DMS 273 treated with DMSO at 0.1 percent for 48 hours (cell line): ENCODE measurements around the gene SGCA.

Experiments
- DNase-seq: peaks from one replicate; lab custom pipeline; 2025; lab: John Stamatoyannopoulos, UW

The SGCA gene

DNA sequence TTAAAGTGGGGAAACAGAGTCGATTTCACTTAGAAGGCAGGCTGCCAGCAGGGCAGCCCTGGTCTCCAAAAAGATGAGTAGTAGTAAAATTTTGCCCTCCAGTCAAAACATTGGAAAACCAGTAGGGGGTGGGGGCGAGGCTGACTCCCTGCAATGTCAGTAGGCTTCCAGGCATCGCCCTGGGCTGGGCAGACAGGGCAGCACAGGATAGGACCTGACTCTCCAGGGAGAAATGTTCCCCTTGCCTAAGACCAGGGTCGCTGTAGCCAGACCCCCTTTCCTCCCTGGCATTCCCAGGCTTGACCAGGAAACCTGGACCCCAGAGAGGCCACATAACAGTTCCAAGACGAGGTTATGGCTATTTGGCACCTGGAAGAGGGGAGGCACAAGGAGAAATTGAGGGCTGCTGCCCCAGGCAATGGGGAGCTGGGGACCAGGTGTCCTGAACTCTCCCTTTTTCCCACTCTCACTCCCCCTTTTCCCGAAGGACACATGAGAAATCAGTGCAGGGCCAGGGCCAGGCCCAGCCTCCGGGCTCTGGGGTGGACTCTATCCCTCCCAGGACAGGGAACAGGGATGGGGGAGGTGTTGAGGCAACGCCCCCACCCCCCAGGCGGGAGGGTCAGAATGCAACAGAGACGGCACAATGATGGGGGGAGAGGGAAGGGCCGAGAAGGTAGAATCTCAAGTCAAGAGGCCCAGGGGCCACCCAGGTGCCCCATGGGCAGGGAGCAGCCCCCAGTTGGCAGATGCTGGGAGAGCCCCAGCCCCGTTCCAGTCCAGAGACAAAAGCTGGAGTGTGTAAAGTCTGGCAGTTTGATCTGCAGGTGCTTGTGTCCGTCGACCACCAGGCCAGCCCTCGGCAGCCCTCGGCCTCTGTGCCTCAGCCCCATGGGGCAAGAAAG is 31.3 kb upstream of the SGCA start:
- DNase-seq = no peak

DNA sequence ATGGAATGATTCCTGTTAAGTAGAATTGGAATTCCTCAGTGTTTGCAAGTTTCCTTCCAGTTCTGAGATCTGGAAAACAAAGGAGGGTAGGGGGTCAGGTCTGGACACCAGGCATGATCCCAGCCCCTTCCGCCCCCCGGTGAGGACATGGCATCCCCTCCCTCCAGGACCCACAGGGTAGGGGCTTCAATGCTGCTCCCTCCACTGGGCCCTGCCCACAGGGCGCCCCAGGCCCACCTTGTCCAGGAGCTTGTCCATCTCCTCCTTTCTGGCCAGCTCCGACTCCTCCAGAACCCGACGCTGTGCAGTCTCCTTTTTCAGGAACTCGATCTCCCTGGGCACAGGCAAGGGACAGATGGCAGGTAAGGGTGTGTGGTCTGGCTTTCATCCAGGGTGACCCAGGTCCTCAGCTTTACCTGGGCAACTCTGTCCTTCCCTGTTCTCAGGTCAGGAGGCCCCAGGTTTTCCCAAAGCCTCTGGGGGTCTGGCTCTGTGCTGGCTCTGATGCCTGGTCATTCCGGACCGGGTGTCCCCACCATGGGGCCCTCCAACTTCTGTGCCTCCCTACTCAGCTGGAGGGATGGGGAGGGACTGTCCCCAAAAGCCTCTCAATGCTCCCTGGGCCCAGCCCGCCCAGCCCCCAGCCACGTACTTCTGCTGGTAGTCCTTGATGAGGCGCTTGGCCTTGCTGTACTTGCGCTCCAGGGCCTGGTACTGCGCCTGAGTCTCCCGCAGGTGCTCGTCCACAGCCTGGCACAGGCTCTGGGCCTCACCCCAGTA is 30.3 kb upstream of the SGCA start:
- no peak for DNase-seq

GRCh38 chr17:50136096-50136687 is 29.6 kb upstream of the SGCA start:
- DNase-seq = no peak

- DNase-seq = no peak
Observed at GRCh38 chr17:50137042-50137441, 28.8 kb upstream of the SGCA start.

GRCh38 chr17:50139185-50139783 is 26.5 kb upstream of the SGCA start:
- no peak for DNase-seq

DNA sequence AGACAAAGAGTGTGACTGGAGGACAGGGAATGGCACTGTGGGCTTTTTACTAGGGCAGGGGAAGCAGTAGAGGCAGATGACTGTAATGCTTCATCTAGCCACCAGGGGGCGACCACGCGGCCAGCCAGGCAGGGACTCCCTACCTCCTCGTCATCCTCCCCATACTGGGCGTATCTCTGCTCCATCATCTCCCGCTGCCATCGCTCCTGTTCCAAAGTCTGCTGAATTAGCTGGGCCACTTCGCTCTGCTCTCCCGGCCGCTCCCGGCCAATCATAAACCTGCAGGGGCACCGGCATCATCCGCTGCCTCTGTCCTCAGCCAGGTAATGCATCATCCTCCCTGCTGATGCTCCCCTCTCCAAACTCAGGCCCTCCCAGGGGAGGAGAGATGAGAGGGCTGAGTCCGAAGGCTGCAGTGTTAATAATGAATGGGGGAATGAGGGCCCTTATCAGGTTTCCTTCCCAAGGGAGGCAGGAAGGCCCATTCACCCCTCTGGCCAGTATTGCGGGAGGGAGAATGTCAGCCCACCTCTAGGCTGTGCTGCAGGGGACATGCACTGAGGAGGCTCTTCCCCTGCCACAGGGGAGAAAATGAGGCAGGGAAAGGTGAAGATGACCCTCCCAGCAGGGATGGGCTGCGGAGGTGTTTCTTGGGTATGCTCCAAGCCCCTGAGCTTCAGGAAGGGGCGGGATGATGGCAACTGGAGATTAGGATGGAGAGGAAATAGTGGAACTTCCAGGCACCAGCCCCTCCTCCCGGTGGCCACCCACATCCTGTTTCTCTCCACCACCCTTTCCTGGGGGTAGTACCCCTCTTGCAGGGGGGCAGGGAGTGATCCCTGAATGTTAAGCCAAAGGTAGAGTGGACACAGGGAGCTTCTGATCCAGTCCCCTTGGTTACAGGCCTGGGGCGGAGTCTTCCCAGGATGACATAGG is 25.6 kb upstream of the SGCA start:
- DNase-seq = peak; percentile 74

GRCh38 chr17:50141026-50141744 is 24.6 kb upstream of the SGCA start:
- DNase-seq = no peak

DNA sequence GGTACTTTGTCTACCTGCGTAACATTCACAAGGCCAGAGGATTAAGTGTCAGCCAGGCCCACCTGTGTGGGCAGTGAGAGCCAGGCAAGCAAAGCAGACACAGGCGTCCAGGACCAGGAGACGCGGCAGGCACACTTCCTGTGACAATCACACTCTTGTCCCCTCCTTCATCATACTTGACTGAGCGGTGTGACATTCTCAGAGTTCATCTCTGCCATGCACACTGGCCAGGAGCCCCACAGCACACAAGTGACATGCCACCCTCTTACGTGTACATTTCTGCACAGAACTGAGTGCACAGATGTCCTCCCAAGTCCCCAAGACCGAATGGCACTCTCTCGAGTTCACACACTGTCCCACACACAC is 24.1 kb upstream of the SGCA start:
- DNase-seq = no peak

DNA sequence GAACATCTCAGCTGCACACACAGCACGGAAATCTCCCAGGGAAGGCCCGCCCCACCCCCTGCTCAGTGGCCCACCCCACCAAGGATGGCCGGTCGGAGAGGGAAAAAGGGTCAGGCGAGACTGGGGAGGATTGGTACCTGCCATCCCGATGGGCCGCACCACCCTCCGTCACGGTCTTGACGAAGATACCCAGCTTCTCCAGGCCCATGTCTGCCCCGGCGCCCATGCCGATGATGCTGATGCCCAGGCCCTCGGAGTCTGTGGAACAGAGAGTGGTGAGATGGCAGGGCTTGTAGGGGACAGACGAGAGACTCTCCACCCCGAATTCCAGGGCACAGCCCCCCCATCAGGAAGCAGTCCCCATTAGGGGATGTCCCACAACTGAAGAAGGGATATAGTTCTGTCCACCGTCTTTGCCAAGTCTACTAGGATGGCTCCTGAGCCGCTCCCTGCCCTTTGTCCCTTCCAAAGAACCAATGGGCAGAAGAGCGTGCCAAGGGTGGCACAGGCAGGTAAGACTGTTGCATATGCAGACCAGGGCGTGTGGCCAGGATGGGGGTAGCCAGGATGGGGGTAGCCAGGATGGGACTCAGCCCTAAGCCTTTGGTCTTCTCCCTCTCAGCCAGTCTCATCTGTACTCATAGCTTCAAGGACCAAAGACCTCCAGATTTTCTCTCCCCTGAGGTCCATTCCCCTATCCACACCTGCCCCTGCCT is 22.2 kb upstream of the SGCA start:
- DNase-seq = no peak

GRCh38 chr17:50144355-50144754 is 21.4 kb upstream of the SGCA start:
- no peak for DNase-seq

DNA sequence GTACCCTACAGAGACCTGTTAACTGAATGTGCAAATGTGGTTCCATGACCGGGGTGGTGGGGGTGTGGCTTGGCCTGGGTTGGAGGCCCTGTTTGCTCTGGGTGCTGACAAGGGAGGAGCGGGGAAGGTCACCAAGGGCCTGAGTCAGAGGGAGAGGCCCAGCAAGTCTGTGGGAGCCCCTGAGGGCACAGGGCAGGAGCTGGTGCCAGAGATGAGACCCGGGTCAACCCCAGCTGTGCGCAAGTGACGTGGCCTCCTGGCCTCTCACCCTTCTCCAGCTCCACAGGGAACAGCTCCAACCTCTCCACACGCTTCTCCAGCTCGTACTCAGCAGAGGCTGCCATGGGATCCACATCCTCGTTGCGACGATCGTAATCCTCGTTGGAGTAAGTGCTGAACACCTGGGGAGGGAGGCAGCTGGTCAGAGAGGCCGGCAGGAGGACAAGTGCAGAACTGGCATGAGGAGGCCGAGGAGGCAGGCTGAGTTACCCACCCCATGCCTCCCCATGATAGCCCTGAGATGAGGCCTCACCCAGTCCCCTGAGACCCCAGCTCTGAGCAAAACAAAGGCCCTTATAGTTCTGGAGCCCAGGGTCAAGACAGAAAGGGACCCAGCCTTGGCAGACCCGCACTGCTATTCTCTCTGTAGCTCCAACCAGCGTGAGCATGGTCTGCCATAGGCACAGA is 20.8 kb upstream of the SGCA start:
- no peak for DNase-seq

DNA sequence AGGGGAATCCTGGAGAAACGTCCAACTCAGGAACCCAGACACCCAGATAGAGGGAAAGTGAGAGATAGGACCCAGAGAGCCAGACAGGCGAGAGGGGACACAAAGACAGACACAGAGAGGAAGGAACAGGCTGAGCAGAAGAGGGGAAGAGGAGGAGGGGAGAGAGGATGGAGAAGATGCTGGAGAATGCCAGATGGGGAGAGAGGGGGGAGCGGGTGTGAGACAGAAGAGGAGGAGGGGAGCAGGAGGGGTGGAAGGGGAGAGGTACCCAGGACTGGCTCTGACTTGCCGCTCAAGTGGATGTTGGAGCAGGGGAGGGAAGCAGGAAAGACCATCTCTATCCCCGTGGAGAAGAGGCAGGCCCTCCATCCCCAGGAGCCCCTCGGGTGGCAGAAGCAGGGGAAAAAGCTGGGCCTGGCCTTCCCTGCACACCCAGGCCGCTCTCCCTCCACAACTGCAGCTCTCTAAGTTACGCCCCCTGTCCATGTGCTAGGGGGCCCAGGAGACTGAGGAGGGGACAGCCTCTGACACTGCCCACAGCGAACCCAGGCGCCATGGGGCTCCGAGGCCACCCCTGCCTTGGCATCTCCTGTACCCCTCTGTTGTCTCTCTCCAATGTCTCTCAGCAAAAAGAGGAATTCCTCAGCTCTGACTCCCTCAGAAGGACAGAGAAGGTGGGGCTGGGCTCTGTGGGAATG is 20.1 kb upstream of the SGCA start:
- DNase-seq = no peak

DNA sequence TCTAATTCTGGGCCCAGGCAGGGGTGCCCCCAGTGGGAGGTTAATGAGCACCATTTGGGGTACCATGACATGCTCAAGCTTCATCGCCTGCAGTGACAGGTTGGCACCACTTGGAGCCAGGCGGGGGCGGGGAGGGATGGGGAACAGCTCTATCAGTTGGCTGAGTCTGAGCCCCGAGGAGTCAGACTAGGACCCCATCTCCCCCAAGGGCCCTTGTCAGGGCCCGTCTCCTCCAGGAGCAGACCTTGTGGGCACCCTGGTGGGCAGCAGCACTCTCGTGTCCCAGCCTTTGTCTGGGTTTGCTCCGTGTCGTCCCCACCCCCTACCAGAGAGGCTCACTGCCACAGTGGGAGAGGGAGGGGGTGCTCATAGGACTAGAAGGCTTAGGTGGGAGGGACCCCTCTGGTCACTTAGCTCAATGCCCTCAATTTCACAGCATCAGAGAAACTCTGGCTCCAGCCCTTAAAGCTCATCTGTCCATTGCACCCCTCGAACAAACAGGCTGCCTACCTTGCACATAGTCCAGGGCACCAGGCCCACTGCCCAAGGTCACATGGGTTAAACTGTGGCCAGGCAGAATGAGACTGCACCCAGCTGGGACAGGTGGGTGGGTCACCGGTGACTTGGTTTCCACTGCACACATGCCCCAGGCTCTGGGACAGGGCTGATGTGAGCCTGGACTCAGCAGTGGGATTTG is 19.4 kb upstream of the SGCA start:
- DNase-seq = no peak

DNA sequence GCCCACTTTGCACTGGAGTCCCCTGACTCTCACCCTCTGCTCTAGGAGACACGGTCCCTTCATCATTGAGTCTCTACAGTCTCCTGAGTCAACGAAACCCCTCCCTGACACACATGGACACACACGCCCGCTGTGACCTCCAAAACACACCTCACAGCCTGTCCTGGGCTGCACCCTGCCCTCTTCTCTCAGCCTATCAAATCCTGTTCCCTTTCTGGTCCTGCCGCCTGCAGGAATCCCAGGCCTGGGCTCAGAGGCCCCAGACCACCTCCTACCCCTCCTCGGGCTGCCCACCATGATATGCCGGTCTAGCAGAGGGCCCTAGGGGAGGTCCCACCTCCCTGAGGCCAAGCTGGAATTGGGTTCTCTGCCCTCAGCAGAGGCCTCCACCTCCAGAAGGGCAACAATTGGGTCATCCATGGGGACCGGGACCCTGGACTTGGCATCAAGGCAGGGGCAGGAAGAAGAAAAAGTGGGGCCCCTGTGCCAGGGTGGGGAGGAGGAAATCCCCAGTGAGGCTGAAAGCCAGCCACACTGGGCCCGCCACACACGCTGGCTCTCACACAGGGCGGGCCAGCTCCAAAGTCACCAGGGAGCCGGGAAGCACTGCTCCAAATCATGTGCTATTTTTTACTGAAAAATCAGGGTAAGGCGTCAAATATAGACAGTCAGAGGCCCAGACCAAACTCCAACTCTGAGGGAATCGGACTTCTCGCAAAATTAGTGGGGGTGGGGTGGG is 18.7 kb upstream of the SGCA start:
- no peak for DNase-seq

DNA sequence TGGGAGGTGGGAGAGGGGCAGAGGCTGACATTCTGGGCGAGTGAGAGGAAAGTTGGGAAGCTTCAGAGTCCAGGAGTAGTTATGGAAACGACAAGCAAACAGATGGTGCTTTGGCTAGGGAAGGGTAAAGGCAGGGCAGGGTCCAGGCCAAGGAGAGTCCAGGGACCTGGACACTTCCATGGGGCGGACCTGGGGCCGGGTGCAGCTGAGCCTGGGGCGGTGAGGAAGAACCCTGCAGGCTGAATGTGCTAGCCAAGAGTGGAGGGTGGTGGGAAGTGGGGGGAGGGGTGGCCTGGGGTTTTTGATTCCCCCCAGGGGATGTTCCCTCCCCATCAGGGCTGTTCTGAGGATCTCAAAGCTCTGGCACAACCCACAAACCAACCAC is 18.0 kb upstream of the SGCA start:
- DNase-seq = no peak

DNA sequence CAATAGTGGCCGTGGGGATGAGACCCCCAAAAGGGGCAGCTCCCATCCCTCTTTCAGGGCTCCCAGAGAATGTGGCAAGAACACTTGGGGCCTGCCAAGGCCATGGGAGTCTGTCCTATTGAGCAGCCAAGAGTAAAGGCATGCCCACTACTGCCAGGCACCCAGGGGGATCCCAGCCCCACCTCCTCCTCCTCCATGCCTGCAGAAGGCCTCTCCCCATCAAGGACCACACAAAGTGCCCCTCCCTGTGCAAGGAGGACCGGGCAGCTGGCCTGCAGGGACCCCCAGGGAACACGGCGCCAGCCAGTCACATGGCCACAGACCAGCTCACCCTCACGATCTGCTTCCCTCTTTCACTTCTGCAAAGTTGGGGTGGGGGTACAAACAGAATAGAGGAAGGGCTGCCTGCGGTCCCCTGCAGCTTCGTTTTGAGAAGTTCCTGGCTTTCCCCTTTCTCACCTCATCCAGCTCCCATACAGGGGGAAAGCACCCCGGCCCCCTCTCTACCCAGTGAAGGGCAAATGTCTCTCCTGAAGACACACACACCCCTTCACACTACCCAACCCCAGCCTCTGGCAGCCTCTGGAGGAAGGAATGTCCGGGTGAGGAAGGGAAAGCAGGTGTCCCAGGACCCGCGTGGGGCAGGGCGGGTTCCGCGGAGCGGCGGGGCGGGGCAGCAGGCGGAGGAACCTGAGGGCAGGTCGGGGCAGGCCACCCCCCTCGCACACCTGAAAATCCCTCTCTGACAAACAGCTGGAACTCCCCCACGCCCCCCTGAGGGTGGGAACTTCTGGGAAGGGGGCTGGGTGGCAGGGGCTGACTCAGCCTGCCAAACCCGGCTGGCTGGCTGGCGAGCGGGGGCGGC is 17.3 kb upstream of the SGCA start:
- no peak for DNase-seq

GRCh38 chr17:50149091-50149416 is 16.8 kb upstream of the SGCA start:
- no peak for DNase-seq
